Neural crest cell (in vitro differentiated cells): ENCODE measurements around the gene NPIPA1. TPM values are rescaled to one million over a fixed set of nuclear protein-coding genes. Genes with fewer than 3 reads are reported as not detected.
"Not testable (repeated sequence)": the region's sequence is repeated elsewhere in the genome, so short reads cannot be mapped to it uniquely, and the experiment has no call there.

Experiments used
- DNase-seq: peaks from one replicate; pipeline ENCODE4 v3.0.0; 2021; ENCODE audit warnings: low read depth, mixed read lengths, low spot score
- H3K27ac Mint-ChIP-seq: one replicate; pipeline ENCODE4 v1.8.0; 2021; ENCODE audit warnings: mild to moderate bottlenecking, mixed read lengths; ENCODE audit not compliant: unreplicated experiment
- H3K27me3 Mint-ChIP-seq: 2 replicates; pipeline ENCODE4 v1.8.0; 2021; ENCODE audit warnings: low read depth, mild to moderate bottlenecking, mixed read lengths
- H3K36me3 Mint-ChIP-seq: 2 replicates; pipeline ENCODE4 v1.8.0; 2021; ENCODE audit warnings: low read depth, mild to moderate bottlenecking, mixed read lengths
- H3K4me1 Mint-ChIP-seq: 2 replicates; pipeline ENCODE4 v1.8.0; 2021; ENCODE audit warnings: mixed read lengths
- H3K4me3 Mint-ChIP-seq: one replicate; pipeline ENCODE4 v1.8.0; 2021; ENCODE audit warnings: mild to moderate bottlenecking, mixed read lengths
- H3K9me3 Mint-ChIP-seq: 2 replicates; pipeline ENCODE4 v1.8.0; 2021; ENCODE audit warnings: mixed read lengths
- long read RNA-seq: library from polyadenylated mRNA; unstranded; transcript quantifications from one replicate; pipeline ENCODE4 v2.0.0, GENCODE V29; 2020
- total RNA-seq: library from RNA; stranded (reverse); gene quantifications from 2 replicates; pipeline ENCODE4 v1.2.1, GENCODE V29; 2021
- TF ChIP-seq, protein P1 (sequence below): fragments of 200-600 bp; sonication (generic); conservative IDR thresholded peaks from 2 replicates; pipeline ENCODE4 v1.5.0; 2021; ENCODE audit warnings: antibody characterized with exemption, mild to moderate bottlenecking

Gene NPIPA1
- total RNA-seq: 171 and 176 TPM in 2 replicates
- long read RNA-seq, partial matches to known transcripts: 9 of 15 reads
- long read RNA-seq, other reads (novel, unspliced or antisense): 6 of 15 reads

DNA sequence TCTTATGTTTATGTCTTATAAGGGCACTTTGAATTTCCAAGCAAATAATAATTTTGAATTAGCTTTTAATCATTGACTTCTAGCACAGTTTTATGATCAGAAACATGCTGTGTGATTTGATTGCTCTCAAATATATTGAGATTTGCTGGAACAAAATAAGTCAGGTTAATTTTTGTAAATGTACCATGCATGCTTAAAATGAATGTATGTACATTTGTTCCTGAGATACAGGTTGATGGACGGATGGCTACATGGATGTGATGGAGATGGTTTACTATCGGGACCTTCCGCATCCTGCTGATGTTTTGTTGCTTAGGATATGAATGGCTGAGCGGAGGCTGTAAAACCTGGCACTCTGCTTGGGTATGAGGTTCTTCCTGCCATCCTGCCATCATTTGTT lies at the start of gene NPIPA1:
Gene NPIPA1, plus strand, starts transcription at position 301 of the 400 bp plus-strand sequence. Its CDS starts 0 bp downstream, at position 301.
- not testable (repeated sequence) for H3K4me3 Mint-ChIP-seq, H3K9me3 Mint-ChIP-seq

DNA sequence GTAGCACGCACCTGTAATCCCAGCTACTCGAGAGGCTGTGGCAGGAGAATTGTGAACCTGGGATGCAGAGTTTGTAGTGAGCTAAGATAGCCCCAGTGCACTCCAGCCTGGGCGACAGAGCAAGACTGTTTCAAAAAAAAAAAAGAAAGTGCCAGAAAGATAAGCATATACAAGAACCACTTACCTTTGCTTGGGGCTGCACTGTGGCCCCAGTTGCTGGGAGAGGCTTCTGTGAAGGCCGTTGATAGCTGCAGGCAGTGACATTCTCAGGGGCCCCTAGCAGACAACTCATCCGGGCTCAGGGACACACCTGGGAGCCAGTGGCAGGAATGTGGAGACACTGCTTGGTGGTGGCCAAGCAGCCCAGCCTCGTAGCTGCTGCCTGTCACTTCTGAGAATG lies 45.1 kb upstream of the NPIPA1 start:
- H3K4me1 Mint-ChIP-seq, H3K27me3 Mint-ChIP-seq, H3K36me3 Mint-ChIP-seq, H3K4me3 Mint-ChIP-seq, H3K9me3 Mint-ChIP-seq, H3K27ac Mint-ChIP-seq, DNase-seq: not testable (repeated sequence)

More for the DNA sequence above, at the start of gene NPIPA1:
- not testable (repeated sequence) for H3K27ac Mint-ChIP-seq, H3K4me1 Mint-ChIP-seq, H3K36me3 Mint-ChIP-seq, DNase-seq, H3K27me3 Mint-ChIP-seq

DNA sequence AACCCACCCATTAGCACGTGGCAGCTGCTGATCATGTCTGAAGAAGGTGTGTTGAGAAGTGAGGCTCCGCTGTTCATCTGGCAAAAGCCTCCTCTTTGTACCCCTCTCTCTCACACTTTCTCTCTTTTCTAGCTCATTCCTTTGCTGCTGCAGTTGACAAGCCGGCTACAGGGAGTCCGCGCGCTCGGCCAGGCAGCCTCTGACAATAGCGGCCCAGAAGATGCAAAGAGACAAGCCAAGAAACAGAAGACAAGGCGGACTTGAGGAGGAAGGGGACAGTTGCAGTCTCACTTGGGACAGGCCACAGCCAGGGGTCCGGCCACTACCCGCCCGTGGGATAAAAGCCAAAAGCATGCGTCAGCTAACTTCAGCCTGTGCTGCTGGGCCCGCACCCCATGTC lies 41.9 kb upstream of the NPIPA1 start:
- H3K4me1 Mint-ChIP-seq, H3K27ac Mint-ChIP-seq, H3K4me3 Mint-ChIP-seq, DNase-seq, H3K27me3 Mint-ChIP-seq, H3K36me3 Mint-ChIP-seq, H3K9me3 Mint-ChIP-seq: not testable (repeated sequence)

DNA sequence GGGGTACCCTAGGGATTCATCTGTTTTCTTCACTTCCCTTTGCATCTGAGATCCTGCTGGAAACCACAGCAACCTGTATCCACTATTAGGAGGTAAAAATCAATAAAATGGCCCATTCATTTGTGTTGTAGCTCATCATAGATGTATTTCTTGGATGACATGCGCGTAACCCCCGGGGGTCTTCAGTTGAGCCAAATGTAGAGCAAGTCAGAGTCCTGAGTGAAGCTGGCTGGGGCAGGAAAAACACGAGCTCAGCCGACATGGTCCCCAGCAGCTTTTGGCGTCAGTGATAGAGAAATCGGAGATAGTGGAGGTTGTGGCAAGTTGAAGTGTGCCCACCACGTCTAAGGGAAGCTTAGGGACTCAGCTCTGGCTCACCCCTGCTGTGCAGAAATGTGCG lies 41.2 kb upstream of the NPIPA1 start:
- not testable (repeated sequence) for H3K9me3 Mint-ChIP-seq, H3K27me3 Mint-ChIP-seq, H3K36me3 Mint-ChIP-seq, DNase-seq, H3K27ac Mint-ChIP-seq, H3K4me3 Mint-ChIP-seq, H3K4me1 Mint-ChIP-seq

DNA sequence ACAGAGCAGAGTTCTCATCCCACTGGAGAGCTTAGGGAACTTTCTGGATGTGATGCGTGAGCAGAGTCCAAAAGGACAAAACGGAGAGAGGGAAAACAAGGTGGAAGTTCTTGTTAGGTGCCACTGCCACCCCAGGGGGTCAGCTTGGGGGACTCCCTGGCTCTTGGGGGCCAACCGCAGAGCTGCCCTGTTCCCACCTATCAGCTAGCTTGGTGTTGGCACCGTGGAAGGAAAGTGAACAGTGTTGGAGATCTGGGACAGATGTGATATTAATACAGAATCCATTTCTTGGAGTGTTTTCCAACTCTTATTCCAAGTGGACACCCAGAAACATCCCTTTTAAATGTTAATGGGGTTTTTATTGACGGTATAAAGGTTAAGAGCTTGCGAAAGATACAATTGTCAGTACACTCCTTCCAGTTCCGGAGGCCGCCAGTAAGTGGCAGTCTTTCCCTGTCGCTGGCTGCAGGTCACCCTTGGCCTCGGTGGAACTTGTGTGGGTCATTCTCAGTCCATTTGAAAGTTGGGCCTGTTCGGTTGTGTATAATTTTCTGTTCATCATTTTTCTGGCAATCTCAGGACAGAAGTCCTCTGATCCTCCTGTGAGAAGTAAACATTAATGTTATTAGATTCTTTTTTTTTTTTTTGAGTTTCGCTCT lies 40.1 kb upstream of the NPIPA1 start:
- TF ChIP-seq, protein P1, sequence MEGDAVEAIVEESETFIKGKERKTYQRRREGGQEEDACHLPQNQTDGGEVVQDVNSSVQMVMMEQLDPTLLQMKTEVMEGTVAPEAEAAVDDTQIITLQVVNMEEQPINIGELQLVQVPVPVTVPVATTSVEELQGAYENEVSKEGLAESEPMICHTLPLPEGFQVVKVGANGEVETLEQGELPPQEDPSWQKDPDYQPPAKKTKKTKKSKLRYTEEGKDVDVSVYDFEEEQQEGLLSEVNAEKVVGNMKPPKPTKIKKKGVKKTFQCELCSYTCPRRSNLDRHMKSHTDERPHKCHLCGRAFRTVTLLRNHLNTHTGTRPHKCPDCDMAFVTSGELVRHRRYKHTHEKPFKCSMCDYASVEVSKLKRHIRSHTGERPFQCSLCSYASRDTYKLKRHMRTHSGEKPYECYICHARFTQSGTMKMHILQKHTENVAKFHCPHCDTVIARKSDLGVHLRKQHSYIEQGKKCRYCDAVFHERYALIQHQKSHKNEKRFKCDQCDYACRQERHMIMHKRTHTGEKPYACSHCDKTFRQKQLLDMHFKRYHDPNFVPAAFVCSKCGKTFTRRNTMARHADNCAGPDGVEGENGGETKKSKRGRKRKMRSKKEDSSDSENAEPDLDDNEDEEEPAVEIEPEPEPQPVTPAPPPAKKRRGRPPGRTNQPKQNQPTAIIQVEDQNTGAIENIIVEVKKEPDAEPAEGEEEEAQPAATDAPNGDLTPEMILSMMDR: peak; percentile 44
- H3K36me3 Mint-ChIP-seq, H3K4me1 Mint-ChIP-seq, H3K27me3 Mint-ChIP-seq, H3K4me3 Mint-ChIP-seq, H3K27ac Mint-ChIP-seq, H3K9me3 Mint-ChIP-seq, DNase-seq: not testable (repeated sequence)

DNA sequence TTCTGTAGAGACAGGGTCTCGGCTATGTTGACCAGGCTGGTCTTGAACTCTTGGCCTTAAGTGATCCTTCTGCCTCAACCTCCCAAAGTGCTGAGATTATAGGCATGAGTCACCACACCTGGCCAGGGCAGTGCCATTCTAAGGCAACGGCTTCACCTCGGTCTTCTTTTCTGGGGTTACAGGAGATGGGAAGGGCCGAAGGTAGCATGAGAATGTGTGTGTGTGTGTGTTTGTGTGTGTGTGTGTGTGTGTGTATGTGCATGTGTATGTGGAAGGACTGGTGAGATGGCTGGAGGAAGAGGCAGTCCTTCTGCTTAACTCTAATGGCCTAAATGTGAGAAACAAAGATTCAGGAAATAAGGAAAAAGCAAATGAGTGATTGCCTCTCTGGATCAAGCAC lies 39.1 kb upstream of the NPIPA1 start:
- H3K4me1 Mint-ChIP-seq, DNase-seq, H3K9me3 Mint-ChIP-seq, H3K4me3 Mint-ChIP-seq, H3K36me3 Mint-ChIP-seq, H3K27ac Mint-ChIP-seq, H3K27me3 Mint-ChIP-seq: not testable (repeated sequence)

DNA sequence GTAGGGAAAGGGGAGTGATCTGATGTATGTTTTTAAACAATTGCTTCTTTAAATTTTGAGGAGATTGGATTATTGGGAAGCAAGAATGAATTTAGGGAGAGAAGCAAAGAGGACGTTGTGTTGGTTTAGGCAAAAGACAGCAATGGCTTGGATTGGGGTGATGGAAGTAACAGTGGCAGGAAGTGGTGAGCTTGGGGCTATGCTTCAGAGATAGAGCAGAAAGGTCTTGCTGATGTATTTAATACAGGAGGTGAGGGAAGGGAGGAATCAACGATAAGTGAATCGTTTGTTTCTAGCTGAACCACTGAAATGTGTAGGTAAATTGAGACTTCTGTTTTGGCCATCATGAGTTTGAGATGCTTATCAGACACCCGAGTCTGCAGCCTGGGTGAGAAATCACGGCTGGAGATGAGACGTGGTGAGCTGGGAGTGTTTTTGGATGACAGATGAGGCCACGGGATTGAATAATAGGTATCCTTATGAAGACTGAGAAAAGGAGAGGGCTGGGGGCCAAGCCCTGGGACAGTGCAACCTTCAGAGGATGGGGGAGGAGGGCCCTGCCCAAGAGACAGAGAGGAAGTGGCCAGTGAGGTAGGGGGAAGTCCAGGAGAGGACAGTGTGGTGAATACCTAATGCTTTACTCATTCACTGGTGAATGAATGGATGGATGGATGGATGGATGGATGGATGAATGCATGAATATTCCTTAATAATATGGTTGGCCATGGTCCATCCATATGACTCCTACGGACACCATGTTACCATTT lies 33.9 kb upstream of the NPIPA1 start:
- not testable (repeated sequence) for H3K27ac Mint-ChIP-seq

DNA sequence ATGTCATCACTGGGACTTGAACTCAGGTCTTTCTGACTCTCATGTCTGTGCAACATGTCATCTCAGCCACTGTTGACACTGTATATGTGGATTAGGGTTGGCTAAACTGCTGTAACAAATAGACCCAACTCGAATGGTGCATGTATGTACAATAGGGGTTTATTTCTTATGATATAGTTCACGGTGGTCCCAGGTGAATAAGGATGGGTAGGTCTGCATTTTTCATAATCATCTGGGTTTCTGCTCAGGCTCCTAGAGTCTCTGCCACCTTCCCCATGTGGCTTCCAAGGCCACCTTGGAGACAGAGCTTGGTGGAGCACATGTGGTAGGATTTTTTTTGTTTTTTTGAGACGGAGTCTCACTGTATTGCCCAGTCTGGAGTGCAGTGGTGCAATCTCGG lies 27.5 kb upstream of the NPIPA1 start:
- not testable (repeated sequence) for H3K9me3 Mint-ChIP-seq, DNase-seq, H3K27ac Mint-ChIP-seq, H3K4me1 Mint-ChIP-seq, H3K27me3 Mint-ChIP-seq, H3K4me3 Mint-ChIP-seq, H3K36me3 Mint-ChIP-seq

More for the DNA sequence above, 33.9 kb upstream of the NPIPA1 start:
- H3K4me3 Mint-ChIP-seq, DNase-seq, H3K36me3 Mint-ChIP-seq, H3K4me1 Mint-ChIP-seq, H3K9me3 Mint-ChIP-seq, H3K27me3 Mint-ChIP-seq: not testable (repeated sequence)

DNA sequence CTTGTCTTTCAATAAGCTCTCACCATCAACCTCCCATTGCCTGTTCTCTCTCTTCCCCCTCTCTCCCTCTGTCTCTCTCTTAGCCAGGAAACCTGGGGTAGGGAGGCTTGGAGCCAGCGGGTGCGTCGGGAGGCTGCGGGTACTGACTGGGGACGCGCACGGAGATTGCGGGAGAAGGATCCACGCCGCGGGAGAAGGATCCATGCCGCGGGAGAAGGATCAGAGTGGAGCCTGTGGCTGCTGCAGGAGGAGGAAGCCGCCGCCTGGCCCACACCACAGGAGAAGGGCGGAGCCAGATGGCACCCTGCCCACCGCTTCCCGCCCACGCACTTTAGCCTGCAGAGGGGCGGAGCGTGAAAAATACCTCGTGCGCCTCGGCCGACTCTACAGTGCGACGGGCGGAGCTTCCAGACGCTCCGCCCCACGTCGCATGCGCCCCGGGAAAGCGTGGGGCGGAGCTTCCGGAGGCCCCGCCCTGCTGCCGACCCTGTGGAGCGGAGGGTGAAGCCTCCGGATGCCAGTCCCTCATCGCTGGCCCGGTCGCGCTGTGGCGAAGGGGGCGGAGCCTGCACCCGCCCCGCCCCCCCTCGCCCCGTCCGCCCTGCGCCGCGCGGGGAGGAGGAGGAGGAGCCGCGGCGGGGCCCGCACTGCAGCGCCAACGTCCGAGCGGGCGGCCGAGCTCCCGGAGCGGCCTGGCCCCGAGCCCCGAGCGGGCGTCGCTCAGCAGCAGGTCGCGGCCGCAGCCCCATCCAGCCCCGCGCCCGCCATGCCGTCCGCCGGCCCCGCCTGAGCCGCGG lies 26.2 kb upstream of the NPIPA1 start:
- H3K27me3 Mint-ChIP-seq, H3K27ac Mint-ChIP-seq, H3K9me3 Mint-ChIP-seq, H3K36me3 Mint-ChIP-seq, H3K4me1 Mint-ChIP-seq, DNase-seq, H3K4me3 Mint-ChIP-seq: not testable (repeated sequence)

DNA sequence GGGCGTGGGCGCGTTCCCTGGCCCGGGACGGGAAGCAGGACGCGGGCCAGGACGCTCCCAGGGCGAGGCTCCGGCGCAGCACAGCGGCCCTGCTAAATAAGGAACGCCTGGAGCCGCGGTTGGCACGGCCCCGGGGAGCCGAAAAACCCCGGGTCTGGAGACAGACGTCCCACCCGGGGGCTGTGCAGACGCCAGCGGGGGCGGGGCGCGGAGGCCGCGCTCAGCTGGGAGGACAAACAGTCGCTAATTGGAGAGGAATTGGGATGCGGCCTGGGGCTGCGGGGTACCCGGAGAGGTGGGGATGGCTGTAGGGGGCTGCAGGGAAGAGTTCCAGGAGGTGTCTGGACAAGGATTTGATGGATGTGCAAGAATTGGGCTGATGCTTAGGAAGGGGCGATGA lies 25.3 kb upstream of the NPIPA1 start:
- peak overlapping the region; percentile 56 for H3K4me3 Mint-ChIP-seq
- H3K27me3 Mint-ChIP-seq, H3K4me1 Mint-ChIP-seq, H3K9me3 Mint-ChIP-seq, H3K36me3 Mint-ChIP-seq, H3K27ac Mint-ChIP-seq: not testable (repeated sequence)
- peak; percentile 52 for DNase-seq

DNA sequence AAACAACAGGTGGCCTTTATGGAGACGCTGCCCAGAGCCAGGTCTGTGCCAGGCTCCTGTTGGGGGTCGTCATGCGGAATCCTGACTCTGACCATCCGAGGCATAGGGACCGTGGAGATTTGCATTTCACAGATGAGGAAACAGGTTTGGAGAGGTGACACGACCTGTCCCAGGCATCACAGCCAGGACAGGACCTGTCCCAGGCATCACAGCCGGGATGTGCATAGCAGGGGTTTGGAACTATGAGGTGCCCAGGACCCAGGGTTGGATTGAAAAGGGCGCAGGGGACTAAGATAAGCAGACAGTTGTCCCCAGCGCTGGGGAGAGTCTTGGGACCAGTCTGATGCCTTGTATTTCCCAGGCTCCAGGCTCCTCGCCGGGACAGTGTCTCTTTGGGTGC lies 24.7 kb upstream of the NPIPA1 start:
- not testable (repeated sequence) for H3K36me3 Mint-ChIP-seq, H3K27ac Mint-ChIP-seq, H3K9me3 Mint-ChIP-seq, H3K27me3 Mint-ChIP-seq, H3K4me3 Mint-ChIP-seq, H3K4me1 Mint-ChIP-seq, DNase-seq

DNA sequence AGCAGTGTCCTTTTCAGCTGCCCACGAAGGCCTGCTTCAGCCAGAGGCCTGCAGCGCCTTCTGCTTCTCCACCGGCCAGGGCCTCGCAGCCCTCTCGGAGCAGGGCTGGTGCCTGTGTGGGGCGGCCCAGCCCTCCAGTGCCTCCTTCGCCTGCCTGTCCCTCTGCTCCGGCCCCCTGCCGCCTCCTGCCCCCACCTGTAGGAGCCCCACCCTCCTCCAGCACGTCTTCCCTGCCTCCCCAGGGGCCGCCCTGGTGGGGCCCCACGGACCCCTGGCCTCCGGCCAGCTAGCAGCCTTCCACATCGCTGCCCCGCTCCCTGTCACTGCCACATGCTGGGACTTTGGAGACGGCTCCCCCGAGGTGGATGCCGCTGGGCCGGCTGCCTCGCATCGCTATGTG lies 18.7 kb upstream of the NPIPA1 start:
- DNase-seq, H3K36me3 Mint-ChIP-seq, H3K9me3 Mint-ChIP-seq, H3K27ac Mint-ChIP-seq, H3K4me3 Mint-ChIP-seq, H3K4me1 Mint-ChIP-seq, H3K27me3 Mint-ChIP-seq: not testable (repeated sequence)
